ENCODE results near the gene ERICH4.
"Not testable (repeated sequence)": the region's sequence is repeated elsewhere in the genome, so short reads cannot be mapped to it uniquely, and the experiment has no call there.

ERICH4 gene

GRCh38 chr19:41415154-41415571, 27.8 kb upstream of the ERICH4 start:
- peak in 2 of 3 experiments; percentile 9 to 93 for DNase-seq

DNA sequence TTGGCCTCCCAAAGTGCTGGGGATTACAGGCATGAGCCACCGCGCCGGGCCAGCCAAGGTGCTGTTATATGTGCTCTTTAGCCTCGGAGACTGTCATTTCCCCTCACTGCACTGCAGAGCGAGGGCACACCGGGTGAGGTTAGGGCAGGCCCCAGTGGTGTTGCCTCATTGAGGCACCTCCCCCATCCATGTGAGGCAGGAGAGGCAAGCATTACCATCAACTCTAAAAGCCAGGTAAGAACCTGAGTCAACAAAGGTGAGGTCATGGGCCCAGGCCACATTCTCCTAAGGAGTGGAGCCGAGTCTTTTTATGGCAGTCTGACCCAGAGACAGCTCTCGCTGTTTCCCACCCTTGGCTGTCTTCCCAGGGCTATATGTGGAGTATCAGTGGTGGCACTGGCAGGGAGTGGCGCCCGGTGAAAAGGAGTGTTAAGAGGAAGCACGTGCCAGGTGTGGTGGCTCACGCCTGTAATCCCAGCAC, 26.7 kb upstream of the ERICH4 start:
- no peak for DNase-seq

DNA sequence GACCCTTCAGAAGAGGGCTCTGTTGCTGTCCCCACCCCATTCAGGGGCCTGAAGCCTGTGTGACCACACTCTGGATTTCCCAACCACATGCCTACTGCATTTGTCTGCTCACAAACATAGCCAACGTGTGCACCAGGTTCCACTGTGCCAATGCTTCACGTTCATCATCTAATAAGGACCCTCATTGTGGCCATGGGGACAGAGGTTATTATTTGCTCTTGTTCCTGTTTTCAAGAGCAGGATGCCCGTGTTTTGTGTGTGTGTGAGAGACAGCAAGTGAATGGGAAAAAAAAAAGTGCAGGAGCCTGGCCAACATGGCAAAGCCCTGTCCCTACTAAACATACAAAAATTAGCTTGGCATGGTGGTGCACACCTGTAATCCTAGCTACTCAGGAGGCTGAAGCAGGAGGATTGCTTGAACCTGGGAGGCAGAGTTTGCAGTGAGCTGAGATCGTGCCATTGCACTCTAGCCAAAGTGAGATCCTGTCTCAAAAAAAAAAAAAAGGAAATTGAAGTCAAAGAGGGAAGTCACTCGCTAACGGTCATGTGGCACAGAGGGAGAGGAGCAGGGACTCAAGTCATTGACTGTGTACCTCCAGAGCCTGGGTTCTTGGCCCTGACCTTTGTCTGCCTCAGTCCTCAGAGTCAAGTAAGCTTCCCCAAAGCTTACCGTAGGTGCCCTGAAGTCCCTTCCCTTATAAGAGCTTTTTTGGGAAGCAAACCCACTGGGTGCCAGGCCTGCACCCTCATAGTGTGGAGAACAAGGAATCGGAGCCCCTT, 22.7 kb upstream of the ERICH4 start:
- no peak for DNase-seq

DNA sequence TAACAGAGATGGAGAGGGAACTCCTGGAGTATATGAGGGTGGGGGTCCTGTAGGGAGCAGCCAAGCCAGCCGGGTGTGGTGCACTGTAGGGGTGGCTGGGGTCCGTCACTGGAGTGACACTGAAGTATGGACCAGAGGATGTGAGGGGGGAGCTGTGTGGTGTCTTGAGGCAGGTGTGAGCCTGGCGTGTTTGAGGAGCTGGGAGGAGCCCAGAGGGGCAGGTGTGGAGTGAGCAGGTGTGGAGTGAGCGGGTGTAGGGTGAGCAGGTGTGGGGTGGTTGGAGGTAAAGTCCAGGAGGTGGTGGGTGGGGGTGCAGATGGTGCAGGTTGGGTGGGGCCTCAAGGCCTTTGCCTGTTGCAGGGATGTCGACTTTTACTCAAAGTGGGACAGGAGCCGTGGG, 21.6 kb upstream of the ERICH4 start:
- DNase-seq: peak; percentile 67 to 82 (median 80)

DNA sequence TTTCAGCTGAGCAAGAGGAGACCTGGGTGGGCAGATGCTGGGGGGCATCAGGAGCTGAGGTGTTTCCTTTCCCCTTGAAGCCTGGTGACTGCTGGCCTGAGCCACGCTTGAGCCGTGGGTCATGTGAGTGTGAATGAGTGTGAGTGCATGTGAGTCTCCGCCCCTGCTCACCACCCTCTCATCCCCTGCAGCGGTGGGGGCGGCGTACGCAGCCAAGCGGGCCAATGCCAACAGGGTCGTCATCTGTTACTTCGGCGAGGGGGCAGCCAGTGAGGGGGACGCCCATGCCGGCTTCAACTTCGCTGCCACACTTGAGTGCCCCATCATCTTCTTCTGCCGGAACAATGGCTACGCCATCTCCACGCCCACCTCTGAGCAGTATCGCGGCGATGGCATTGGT, 21.0 kb upstream of the ERICH4 start:
- no peak for DNase-seq

GRCh38 chr19:41422456-41422855, 20.5 kb upstream of the ERICH4 start:
- DNase-seq: no peak

DNA sequence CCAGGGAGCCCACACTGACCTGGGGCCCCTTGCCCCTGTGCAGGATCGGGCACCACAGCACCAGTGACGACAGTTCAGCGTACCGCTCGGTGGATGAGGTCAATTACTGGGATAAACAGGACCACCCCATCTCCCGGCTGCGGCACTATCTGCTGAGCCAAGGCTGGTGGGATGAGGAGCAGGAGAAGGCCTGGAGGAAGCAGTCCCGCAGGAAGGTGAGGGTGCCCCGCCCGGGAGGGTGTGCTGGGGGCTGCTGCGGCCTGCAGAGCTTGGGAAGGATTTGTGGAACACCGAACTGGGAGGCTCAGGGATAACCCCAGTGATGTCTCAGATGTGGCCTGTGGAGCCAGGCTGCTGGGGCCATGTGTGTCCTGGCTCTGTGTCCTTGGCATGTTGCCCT, 20.0 kb upstream of the ERICH4 start:
- no peak for DNase-seq

GRCh38 chr19:41424335-41425173, 18.4 kb upstream of the ERICH4 start:
- DNase-seq: no peak

- no peak for DNase-seq
Observed at GRCh38 chr19:41425174-41426115, 17.5 kb upstream of the ERICH4 start.

DNA sequence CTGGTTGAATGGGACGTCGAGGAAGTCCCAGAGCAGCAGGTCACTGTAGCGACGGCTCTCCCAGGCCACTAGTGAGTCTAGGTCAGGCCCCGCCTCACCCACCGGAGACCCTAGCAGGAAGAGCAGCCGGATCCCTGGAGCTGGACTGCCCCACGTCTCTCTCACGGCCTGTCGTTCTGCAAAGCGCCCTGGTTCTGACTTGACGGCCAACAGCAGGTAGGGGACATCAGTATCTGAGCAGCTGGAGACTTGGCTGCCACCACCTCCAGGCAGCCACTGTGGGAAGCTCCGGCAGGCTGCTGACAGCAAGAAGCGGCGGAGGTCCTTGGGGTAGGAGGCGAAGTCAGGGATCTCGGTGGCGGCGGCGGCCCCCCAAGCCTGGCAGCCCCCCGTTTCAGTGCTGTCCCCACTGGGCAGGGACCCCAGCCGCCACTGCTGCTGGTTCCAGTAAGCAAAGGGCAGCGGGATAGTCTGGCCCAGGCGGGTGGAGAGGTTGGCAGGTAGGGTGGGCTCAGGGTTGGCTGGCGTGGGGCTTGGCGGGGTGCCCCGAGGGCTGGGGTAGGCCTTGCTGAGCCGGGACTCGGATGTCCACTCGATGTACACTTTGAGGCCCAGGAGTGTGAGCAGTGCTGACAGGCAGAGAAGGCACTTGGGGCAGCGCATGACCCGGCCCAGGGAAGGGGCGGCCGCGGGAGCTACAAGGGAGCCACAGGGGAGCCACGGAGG, 16.7 kb upstream of the ERICH4 start:
- DNase-seq: no peak

DNA sequence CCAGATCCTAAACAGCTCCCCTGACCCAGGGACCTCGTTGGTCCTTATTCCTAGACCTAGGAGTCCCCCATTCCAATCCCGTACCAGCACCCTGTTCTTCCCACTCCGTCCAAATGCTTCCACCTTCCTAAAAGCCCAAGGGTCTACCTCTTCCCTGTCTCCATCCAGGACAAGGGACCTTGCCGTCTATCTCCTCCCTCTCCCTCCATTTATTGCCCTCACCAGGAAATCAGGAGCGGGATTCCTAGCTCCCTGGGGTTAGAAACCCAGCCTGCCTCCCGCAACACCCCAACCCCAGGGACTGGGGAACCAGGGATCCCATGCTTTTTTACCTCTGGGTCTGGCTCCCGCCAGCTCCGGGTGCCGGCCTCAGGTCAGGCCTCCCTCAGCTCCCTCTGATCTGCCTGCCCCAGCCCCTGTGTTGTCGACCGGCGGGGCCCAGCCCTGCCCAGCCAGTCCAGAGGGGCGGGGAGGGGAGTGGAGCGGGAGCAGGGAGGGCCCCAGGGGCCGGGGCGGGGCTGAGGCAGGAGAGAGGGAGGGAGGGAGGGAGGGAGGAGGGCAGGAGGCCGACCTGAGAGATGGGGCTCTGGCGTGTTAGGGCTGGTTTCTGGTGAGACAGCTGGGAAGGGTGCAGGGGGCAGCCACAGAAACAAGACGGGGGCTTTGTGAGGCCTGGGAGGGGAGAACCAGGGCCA, 15.9 kb upstream of the ERICH4 start, which contains the start of gene B3GNT8:
Gene B3GNT8, minus strand, starts transcription at position 423 of the 695 bp plus-strand sequence. CDS start 596 bp downstream, outside the sequence.
- peak; percentile 72 to 89 (median 73) for DNase-seq

DNA sequence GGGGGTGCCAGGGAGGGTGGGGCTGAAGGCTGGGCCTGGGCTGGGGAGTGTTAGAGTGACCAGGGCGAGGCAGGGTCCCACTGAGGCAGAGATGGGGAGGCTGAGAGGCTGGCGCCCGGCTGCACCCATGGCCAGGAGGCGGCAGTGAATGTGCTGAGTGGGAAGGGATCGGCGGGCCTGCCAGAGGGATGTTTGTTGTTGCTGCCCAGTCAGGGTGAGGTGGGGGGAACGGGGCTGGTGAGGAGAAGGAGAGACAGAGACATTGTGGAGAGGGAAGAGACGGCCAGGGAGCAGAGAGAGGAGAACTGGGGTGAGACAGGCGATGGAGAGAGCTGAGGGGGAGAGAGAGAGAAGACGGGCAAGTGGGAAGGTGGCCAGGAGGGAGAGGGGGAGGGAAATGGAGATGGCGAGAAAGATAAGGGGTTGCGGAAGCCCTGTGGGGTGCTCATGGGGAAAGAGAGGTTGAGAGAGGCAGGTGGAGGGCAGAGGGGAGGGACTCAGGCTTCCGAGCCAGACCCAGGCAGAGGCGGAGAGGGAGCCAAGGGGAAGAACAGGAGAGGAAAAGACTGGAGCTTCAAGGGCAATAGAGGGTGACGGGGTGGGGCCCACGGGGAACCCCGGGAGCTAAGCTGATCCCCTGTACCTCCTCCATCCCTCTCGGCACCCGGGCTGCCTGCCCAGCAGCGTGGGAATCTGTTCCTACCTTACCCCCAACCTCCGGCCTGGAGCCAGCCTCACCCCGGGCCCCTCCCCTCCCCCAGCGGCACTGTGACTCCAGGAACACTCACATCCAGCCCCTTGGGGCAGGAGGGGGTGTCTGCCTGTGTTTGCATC, 15.1 kb upstream of the ERICH4 start:
- DNase-seq: peak; percentile 49 to 63 (median 62)

DNA sequence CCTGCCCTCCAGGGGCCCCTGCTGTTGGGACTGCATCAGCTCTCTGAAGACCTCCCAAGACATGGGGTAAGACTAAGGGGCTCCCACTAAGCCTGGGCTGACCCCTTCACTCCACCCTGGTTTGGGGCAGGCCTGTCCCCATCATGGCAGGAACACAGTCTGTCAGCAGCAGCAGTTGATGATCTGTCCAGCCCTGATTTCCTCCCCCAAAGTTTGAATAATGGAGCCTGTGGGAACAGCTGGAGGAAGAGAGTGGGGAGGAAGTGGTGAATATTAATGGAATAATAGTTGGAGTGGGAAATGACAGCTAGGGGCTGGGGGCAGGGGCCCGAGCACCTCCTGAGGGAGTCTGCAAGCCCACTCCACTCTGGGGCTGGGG, 14.5 kb upstream of the ERICH4 start:
- DNase-seq: no peak

GRCh38 chr19:41430922-41431321, 12.0 kb upstream of the ERICH4 start:
- DNase-seq: peak in 2 of 3 experiments; percentile 1 to 17

- DNase-seq: peak in 2 of 3 experiments; percentile 6 to 9
Observed at GRCh38 chr19:41431426-41432386, 11.2 kb upstream of the ERICH4 start.

- no peak for DNase-seq
Observed at GRCh38 chr19:41433171-41433570, 9.8 kb upstream of the ERICH4 start.

DNA sequence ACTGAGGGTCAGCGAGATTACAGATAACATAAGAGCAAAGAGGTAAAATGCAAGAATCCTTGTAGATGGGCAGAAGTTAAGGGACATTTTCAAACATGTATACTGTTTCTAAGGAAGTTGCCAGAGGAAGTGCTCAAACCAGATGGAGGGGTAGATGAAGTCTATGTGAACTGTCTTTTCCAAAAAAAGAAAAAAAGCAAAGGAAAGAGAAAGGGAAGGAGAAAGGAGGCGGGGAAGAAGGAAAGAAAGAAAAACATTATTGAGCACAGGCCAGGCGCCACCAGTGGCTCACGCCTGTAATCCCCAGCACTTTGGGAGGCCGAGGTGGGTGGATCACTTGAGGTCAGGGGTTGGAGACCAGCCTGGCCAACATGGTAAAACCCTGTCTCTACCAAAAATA, 8.5 kb upstream of the ERICH4 start:
- DNase-seq: no peak

- not testable (repeated sequence) for DNase-seq
Observed at GRCh38 chr19:41435376-41435775, 7.6 kb upstream of the ERICH4 start.
